ENCODE results near the gene CDH16. TPM values are rescaled to one million over a fixed set of nuclear protein-coding genes. Genes with fewer than 3 reads are reported as not detected.

CDH16 gene
- total and polyA plus RNA-seq, 5 donors from 2014 or later: not detected

Other genes with a start within 250 kb of the CDH16 start
- 0.64 TPM for gene CMTM4, start 222.1 kb downstream of the CDH16 start, total RNA-seq
- gene CMTM4, start 222.1 kb downstream of the CDH16 start, polyA plus RNA-seq: under 1 TPM; 0.10 to 0.20 (median 0.15) TPM
- 91.9 TPM for gene DYNC1LI2, start 167.3 kb downstream of the CDH16 start, total RNA-seq
- 10 to 100 TPM; 22.4 to 30.6 (median 24.4) TPM for gene DYNC1LI2, start 167.3 kb downstream of the CDH16 start, polyA plus RNA-seq
- 0.20 TPM for gene TERB1, start 117.3 kb downstream of the CDH16 start, total RNA-seq
- gene TERB1, start 117.3 kb downstream of the CDH16 start, polyA plus RNA-seq: not detected
- gene NAE1, start 87.9 kb downstream of the CDH16 start, total RNA-seq: 68.1 TPM
- 10 to 100 TPM; 81.2 to 89.1 (median 86.5) TPM for gene NAE1, start 87.9 kb downstream of the CDH16 start, polyA plus RNA-seq
- gene CA7, start 74.5 kb downstream of the CDH16 start, total RNA-seq: not detected
- gene CA7, start 74.5 kb downstream of the CDH16 start, polyA plus RNA-seq: not detected
- 7.1 TPM for gene PDP2, start 38.4 kb downstream of the CDH16 start, total RNA-seq
- 1 to 10 TPM in 3 of 4 donors, under 1 TPM in 1; 0.07 to 2.0 (median 1.7) TPM for gene PDP2, start 38.4 kb downstream of the CDH16 start, polyA plus RNA-seq
- gene RRAD, start 6.7 kb upstream of the CDH16 start, total RNA-seq: 0.35 TPM
- not detected for gene RRAD, start 6.7 kb upstream of the CDH16 start, polyA plus RNA-seq
- gene CIAO2B, start 15.5 kb upstream of the CDH16 start, total RNA-seq: 64.6 TPM
- 100 to 1,000 TPM; 126 to 161 (median 147) TPM for gene CIAO2B, start 15.5 kb upstream of the CDH16 start, polyA plus RNA-seq
- 35.4 TPM for gene CES2, start 16.6 kb upstream of the CDH16 start, total RNA-seq
- gene CES2, start 16.6 kb upstream of the CDH16 start, polyA plus RNA-seq: 10 to 100 TPM; 19.3 to 22.5 (median 19.7) TPM
- 0.74 TPM for gene CES3, start 42.4 kb upstream of the CDH16 start, total RNA-seq
- under 1 TPM; 0.10 to 0.29 (median 0.26) TPM for gene CES3, start 42.4 kb upstream of the CDH16 start, polyA plus RNA-seq
- gene CES4A, start 69.7 kb upstream of the CDH16 start, total RNA-seq: 11.9 TPM
- gene CES4A, start 69.7 kb upstream of the CDH16 start, polyA plus RNA-seq: 1 to 10 TPM; 1.6 to 3.0 (median 2.7) TPM
- 108 TPM for gene CBFB, start 110.3 kb upstream of the CDH16 start, total RNA-seq
- 100 to 1,000 TPM in 1 of 4 donors, 10 to 100 TPM in 3; 60.9 to 104 (median 77.2) TPM for gene CBFB, start 110.3 kb upstream of the CDH16 start, polyA plus RNA-seq
- gene PHAF1, start 191.1 kb upstream of the CDH16 start, total RNA-seq: 19.2 TPM
- gene PHAF1, start 191.1 kb upstream of the CDH16 start, polyA plus RNA-seq: 10 to 100 TPM; 10.0 to 12.2 (median 11.4) TPM
- 3.4 TPM for gene B3GNT9, start 232.1 kb upstream of the CDH16 start, total RNA-seq
- 1 to 10 TPM in 3 of 4 donors, under 1 TPM in 1; 0.44 to 1.3 (median 1.2) TPM for gene B3GNT9, start 232.1 kb upstream of the CDH16 start, polyA plus RNA-seq
- gene TRADD, start 241.0 kb upstream of the CDH16 start, total RNA-seq: 50.3 TPM
- gene TRADD, start 241.0 kb upstream of the CDH16 start, polyA plus RNA-seq: 10 to 100 TPM; 66.4 to 92.4 (median 88.1) TPM
- 16.6 TPM for gene FBXL8, start 241.1 kb upstream of the CDH16 start, total RNA-seq
- 1 to 10 TPM; 2.5 to 6.6 (median 4.0) TPM for gene FBXL8, start 241.1 kb upstream of the CDH16 start, polyA plus RNA-seq
- 34.4 TPM for gene HSF4, start 245.9 kb upstream of the CDH16 start, total RNA-seq
- not detected for gene HSF4, start 245.9 kb upstream of the CDH16 start, polyA plus RNA-seq